Measurements from ENCODE around the gene TEAD3. TPM values are rescaled to one million over a fixed set of nuclear protein-coding genes. Genes with fewer than 3 reads are reported as not detected.
"Not testable (repeated sequence)": the region's sequence is repeated elsewhere in the genome, so short reads cannot be mapped to it uniquely, and the experiment has no call there.

Gene TEAD3
- total and polyA plus RNA-seq, 2 of the 4 experiments (the other 2 are of a cell fraction): 5.2 to 28.0 TPM

- H4K5ac ChIP-seq (ENCODE audit: low read depth, low read length); H4K20me1 ChIP-seq (ENCODE audit: insufficient read depth, low read length); DNase-seq; H4K91ac ChIP-seq (ENCODE audit: insufficient read depth, low read depth, low read length); H3K14ac ChIP-seq (replicated peaks; ENCODE audit: low read depth, low read length); H3K9me3 ChIP-seq (ENCODE audit: control insufficient read depth, insufficient read depth, low read length); H2AFZ ChIP-seq (replicated peaks; ENCODE audit: low read length, poor library complexity); in situ Hi-C loops (cut with MboI; ENCODE audit: low sequenced_read_pairs); H3K56ac ChIP-seq (ENCODE audit: extremely low read depth, insufficient read depth, low read length); H3K23ac ChIP-seq (ENCODE audit: low read depth, low read length); H2BK15ac ChIP-seq (ENCODE audit: low read depth, low read length); dilution Hi-C loops (cut with HindIII; ENCODE audit: low sequenced_read_pairs, unreplicated experiment); H2AK9ac ChIP-seq (replicated peaks; ENCODE audit: low read depth, low read length, poor library complexity); H3K18ac ChIP-seq (ENCODE audit: low read depth, low read length); POLR2A ChIA-PET (ENCODE audit: unreplicated experiment); H3K27ac ChIP-seq (ENCODE audit: insufficient read depth, low read length); H2BK120ac ChIP-seq (ENCODE audit: low read depth, low read length); intact Hi-C loops (cut with micrococcal nuclease); H2BK20ac ChIP-seq (ENCODE audit: low read depth, low read length); CTCF ChIA-PET; H4K8ac ChIP-seq (ENCODE audit: low read depth in 2 of 2, low read length in 2 of 2); H3K79me1 ChIP-seq (ENCODE audit: low read depth in 1 of 2, low read length in 2 of 2); ATAC-seq (ENCODE audit: low read depth); H3K36me3 ChIP-seq (ENCODE audit: control insufficient read depth, insufficient read depth, low read length); H3K4me3 ChIP-seq (ENCODE audit: insufficient read depth, low read depth, low read length); H3K4me1 ChIP-seq (ENCODE audit: control insufficient read depth, insufficient read depth, low read length); H3K9me1 ChIP-seq (ENCODE audit: insufficient read depth, low read length); H3K4ac ChIP-seq (ENCODE audit: low read depth, low read length); H3K4me2 ChIP-seq (ENCODE audit: low read depth, low read length); H2AK5ac ChIP-seq (ENCODE audit: low read depth, low read length); BruUV-seq (replicated peaks); H2BK5ac ChIP-seq (ENCODE audit: low read depth, low read length, poor library complexity, severe bottlenecking); H3K9ac ChIP-seq (ENCODE audit: low read depth, low read length): not testable (repeated sequence)
- WGBS, 2 experiments (ENCODE audit: extremely low coverage in 2 of 2, insufficient read length in 1 of 2): 80% methylated on average over 1 of the region's 6 CpGs; no CpG with 5 or more reads in 1 of the 2 experiments
- peaks cover 30% of the 10 kb centered on the region for H3K27me3 ChIP-seq (ENCODE audit: control insufficient read depth, insufficient read depth, low read length)
Observed at GRCh38 chr6:35515939-35516338, 19.1 kb upstream of the TEAD3 start.
